ENCODE results near the gene LIPE. TPM values are rescaled to one million over a fixed set of nuclear protein-coding genes. Genes with fewer than 3 reads are reported as not detected.
"Not testable (repeated sequence)": the region's sequence is repeated elsewhere in the genome, so short reads cannot be mapped to it uniquely, and the experiment has no call there.

The LIPE gene
- total RNA-seq, 6 donors from 2014 or later, result 1.3 to 6.2 (median 4.2) TPM

DNA sequence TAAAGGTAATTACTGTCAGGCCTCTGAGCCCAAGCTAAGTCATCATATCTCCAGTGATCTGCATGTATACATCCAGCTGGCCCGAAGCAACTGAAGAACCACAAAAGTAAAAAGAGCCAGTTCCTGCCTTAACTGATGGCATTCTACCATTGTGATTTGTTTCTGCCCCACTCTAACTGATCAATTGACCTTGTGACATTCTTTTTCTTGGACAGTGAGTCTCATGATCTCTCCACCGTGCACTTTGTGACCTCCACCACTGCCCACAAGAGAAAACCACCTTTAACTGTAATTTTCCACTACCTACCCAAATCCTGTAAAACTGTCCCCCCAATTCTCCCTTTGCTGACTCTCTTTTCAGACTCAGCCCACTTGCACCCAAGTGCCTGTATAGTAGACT, 32.7 kb upstream of the LIPE start:
- no peaks in the 10 kb centered on the region for H3K36me3 ChIP-seq
- peaks cover 0 to 7% (median 4%) of the 10 kb centered on the region in 4 donors for H3K4me1 ChIP-seq
- H3K9me3 ChIP-seq, result no peaks in the 10 kb centered on the region
- TF ChIP-seq, protein P1, sequence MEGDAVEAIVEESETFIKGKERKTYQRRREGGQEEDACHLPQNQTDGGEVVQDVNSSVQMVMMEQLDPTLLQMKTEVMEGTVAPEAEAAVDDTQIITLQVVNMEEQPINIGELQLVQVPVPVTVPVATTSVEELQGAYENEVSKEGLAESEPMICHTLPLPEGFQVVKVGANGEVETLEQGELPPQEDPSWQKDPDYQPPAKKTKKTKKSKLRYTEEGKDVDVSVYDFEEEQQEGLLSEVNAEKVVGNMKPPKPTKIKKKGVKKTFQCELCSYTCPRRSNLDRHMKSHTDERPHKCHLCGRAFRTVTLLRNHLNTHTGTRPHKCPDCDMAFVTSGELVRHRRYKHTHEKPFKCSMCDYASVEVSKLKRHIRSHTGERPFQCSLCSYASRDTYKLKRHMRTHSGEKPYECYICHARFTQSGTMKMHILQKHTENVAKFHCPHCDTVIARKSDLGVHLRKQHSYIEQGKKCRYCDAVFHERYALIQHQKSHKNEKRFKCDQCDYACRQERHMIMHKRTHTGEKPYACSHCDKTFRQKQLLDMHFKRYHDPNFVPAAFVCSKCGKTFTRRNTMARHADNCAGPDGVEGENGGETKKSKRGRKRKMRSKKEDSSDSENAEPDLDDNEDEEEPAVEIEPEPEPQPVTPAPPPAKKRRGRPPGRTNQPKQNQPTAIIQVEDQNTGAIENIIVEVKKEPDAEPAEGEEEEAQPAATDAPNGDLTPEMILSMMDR (IDR thresholded peaks at IDR 0.05), result no peak
- TF ChIP-seq EP300 (IDR thresholded peaks at IDR 0.05) (no peak), POLR2A (IDR thresholded peaks at IDR 0.05) (no peak), POLR2AphosphoS5 (IDR thresholded peaks at IDR 0.05) (no peak)
- no peak for ATAC-seq (ENCODE audit: low FRiP score in 2 of 2)
- WGBS, 2 donors, result 84 to 88% methylated on average over 2 of the region's 2 CpGs
- H3K27me3 ChIP-seq, result peaks cover 0 to 3% (median 0%) of the 10 kb centered on the region in 4 donors
- no peak overlapping the region for H3K27ac ChIP-seq
- DNase-seq, result no peak
- H3K4me3 ChIP-seq, result no peak overlapping the region

- H3K4me1 ChIP-seq, result peaks cover 3 to 18% (median 7%) of the 10 kb centered on the region in 4 donors
- 63 to 77% methylated on average over 1 of the region's 1 CpG for WGBS, 2 donors
- no peak for DNase-seq
- no peak overlapping the region for H3K27ac ChIP-seq
- H3K4me3 ChIP-seq, result no peak overlapping the region
- H3K36me3 ChIP-seq, result no peaks in the 10 kb centered on the region
- ATAC-seq (ENCODE audit: low FRiP score in 2 of 2), result peak; percentile 48 to 65
- TF ChIP-seq EP300 (IDR thresholded peaks at IDR 0.05) (no peak), POLR2AphosphoS5 (IDR thresholded peaks at IDR 0.05) (no peak), POLR2A (IDR thresholded peaks at IDR 0.05) (no peak)
- TF ChIP-seq, protein P1 (IDR thresholded peaks at IDR 0.05), result no peak
- H3K27me3 ChIP-seq, result peaks cover 0 to 3% (median 0%) of the 10 kb centered on the region in 4 donors
- H3K9me3 ChIP-seq, result no peaks in the 10 kb centered on the region
These were observed 28.5 kb upstream of the LIPE start for GRCh38 chr19:42455621-42456081.

DNA sequence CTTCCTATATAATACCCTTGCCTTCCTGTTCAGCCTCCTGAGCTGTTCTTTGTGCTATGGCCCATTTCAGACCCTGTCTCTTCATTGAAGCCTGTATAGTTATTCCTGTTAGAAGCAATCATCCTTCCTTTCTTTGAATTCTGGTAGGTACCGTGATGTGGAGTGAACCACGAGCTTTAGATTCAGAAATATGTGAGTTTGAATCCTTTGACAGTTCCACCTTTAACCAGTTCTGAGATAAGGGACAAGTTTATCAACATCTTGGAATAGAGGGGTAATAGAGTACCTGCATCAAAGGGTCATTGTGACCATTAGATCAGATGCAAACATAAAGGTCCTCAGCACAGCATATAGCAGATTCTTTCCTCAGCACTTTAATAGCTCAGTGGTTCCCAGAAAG, 27.9 kb upstream of the LIPE start:
- Histone ChIP-seq H3K4me1 (peaks cover 4 to 24% (median 11%) of the 10 kb centered on the region in 4 donors), H3K27ac (peak overlapping the region in 1 of 4 donors; percentile 0), H3K9me3 (no peaks in the 10 kb centered on the region), H3K36me3 (no peaks in the 10 kb centered on the region), H3K4me3 (no peak overlapping the region), H3K27me3 (peaks cover 0 to 3% (median 0%) of the 10 kb centered on the region in 4 donors)
- ATAC-seq (ENCODE audit: low FRiP score in 2 of 2), result no peak
- no peak for DNase-seq
- 80 to 83% methylated on average over 2 of the region's 2 CpGs for WGBS, 2 donors
- no peak for TF ChIP-seq POLR2AphosphoS5 (IDR thresholded peaks at IDR 0.05)
- TF ChIP-seq POLR2A (IDR thresholded peaks at IDR 0.05), result no peak
- TF ChIP-seq, protein P1 (IDR thresholded peaks at IDR 0.05), result no peak
- TF ChIP-seq EP300 (IDR thresholded peaks at IDR 0.05), result no peak

DNA sequence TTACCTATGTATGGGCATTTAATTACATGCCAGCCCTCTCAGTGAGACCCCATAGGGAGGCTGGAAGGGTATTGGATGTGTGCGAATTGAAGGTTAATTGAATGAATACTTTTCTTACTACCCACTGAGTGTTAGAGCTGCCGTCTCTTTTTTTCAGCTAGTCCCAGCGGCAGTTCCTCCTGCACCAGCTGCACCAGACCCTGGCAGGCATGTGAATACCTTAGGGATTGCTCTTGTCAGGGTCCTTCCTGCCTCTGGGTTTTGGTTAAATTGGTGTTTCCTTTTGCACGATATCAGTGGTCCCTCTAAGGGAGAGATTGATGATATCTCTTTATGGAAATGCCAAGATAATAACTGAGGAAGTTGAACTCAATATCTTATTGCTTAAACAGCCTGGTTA, 25.4 kb upstream of the LIPE start:
- peaks cover 4 to 35% (median 19%) of the 10 kb centered on the region in 4 donors for H3K4me1 ChIP-seq

GRCh38 chr19:42450314-42450934, 23.2 kb upstream of the LIPE start:
- no peak overlapping the region for H3K4me3 ChIP-seq
- DNase-seq (peak in 1 of 2 donors; percentile 91), ATAC-seq (ENCODE audit: low FRiP score in 2 of 2) (peak; percentile 93)
- peaks cover 4 to 29% (median 16%) of the 10 kb centered on the region in 4 donors for H3K4me1 ChIP-seq
- peak in 1 of 4 donors; percentile 23 for TF ChIP-seq POLR2A (IDR thresholded peaks at IDR 0.05)
- peak in 1 of 2 donors; percentile 67 for TF ChIP-seq POLR2AphosphoS5 (IDR thresholded peaks at IDR 0.05)
- TF ChIP-seq, protein P1 (IDR thresholded peaks at IDR 0.05), result peak; percentile 79 to 94 (median 90)
- TF ChIP-seq EP300 (IDR thresholded peaks at IDR 0.05), result peak in 2 of 4 donors; percentile 17 to 36
- no peaks in the 10 kb centered on the region for H3K9me3 ChIP-seq
- WGBS, 2 donors, result 0 to 4% methylated on average over 3 of the region's 3 CpGs
- H3K27ac ChIP-seq, result peak overlapping the region; percentile 26 to 63 (median 41)
- H3K36me3 ChIP-seq, result no peaks in the 10 kb centered on the region
- no peaks in the 10 kb centered on the region for H3K27me3 ChIP-seq

More for the DNA sequence above, 25.4 kb upstream of the LIPE start:
- Histone ChIP-seq H3K9me3 (no peaks in the 10 kb centered on the region), H3K27me3 (peaks cover 0 to 3% (median 0%) of the 10 kb centered on the region in 4 donors), H3K36me3 (no peaks in the 10 kb centered on the region), H3K27ac (peak overlapping the region in 1 of 4 donors; percentile 30), H3K4me3 (no peak overlapping the region)
- 30 to 34% methylated on average over 4 of the region's 4 CpGs for WGBS, 2 donors
- no peak for ATAC-seq (ENCODE audit: low FRiP score in 2 of 2)
- DNase-seq, result no peak
- TF ChIP-seq POLR2AphosphoS5 (IDR thresholded peaks at IDR 0.05) (no peak), POLR2A (IDR thresholded peaks at IDR 0.05) (no peak), EP300 (IDR thresholded peaks at IDR 0.05) (no peak)

GRCh38 chr19:42448306-42448705, 21.1 kb upstream of the LIPE start:
- peaks cover 4 to 33% (median 22%) of the 10 kb centered on the region in 4 donors for H3K4me1 ChIP-seq
- not testable (repeated sequence) for H3K27ac ChIP-seq; H3K36me3 ChIP-seq; H3K27me3 ChIP-seq; H3K9me3 ChIP-seq; H3K4me3 ChIP-seq; DNase-seq; ATAC-seq (ENCODE audit: low FRiP score in 2 of 2)
- WGBS, 2 donors, result 61 to 67% methylated on average over 5 of the region's 5 CpGs
